HepG2 (cell line): ENCODE data around the gene HSPA1L. TPM values are rescaled to one million over a fixed set of nuclear protein-coding genes. Genes with fewer than 3 reads are reported as not detected.

Experiments
- ATF7-NPFF ChIP-seq: sonication (generic); formaldehyde crosslinking; IDR thresholded peaks from 2 replicates; pipeline ENCODE4 v1.8.1; 2023; ENCODE audit warnings: mild to moderate bottlenecking, low read depth, missing genetic modification reagents, moderate library complexity
- CBX5 ChIP-seq: sonication (generic); formaldehyde crosslinking; IDR thresholded peaks from 2 replicates; pipeline ENCODE4 v1.4.0; 2020; ENCODE audit warnings: missing genetic modification reagents, borderline replicate concordance
- CTCF ChIP-seq: sonication (generic); formaldehyde crosslinking; IDR thresholded peaks from 2 replicates; pipeline ENCODE4 v1.5.0; 2020; ENCODE audit warnings: mild to moderate bottlenecking, missing genetic modification reagents, moderate library complexity
- GZF1 ChIP-seq: sonication (generic); formaldehyde crosslinking; IDR thresholded peaks from 2 replicates; pipeline ENCODE4 v1.5.1; 2020; ENCODE audit warnings: mild to moderate bottlenecking, missing genetic modification reagents
- IKZF5 ChIP-seq: IDR thresholded peaks from 2 replicates; pipeline ENCODE4 v1.6.1; 2018; ENCODE audit warnings: missing genetic modification reagents, mild to moderate bottlenecking, missing compliant biosample characterization
- MXD1 ChIP-seq: sonication (generic); formaldehyde crosslinking; IDR thresholded peaks from 2 replicates; pipeline ENCODE4 v1.4.0; 2020; ENCODE audit warnings: mild to moderate bottlenecking, missing genetic modification reagents
- NFKBIZ ChIP-seq: IDR thresholded peaks from 2 replicates; pipeline ENCODE4 v1.6.1; 2018; ENCODE audit warnings: missing genetic modification reagents, missing compliant biosample characterization
- NR0B2 ChIP-seq: sonication (generic); formaldehyde crosslinking; IDR thresholded peaks from 2 replicates; pipeline ENCODE4 v1.4.0; 2020; ENCODE audit warnings: mild to moderate bottlenecking, missing genetic modification reagents
- NR2F6 ChIP-seq, 2 experiments: IDR thresholded peaks; 2 replicates each; pipeline ENCODE4 v1.6.1; 2016; ENCODE audit warnings: antibody characterized with exemption in 1 of 2, mild to moderate bottlenecking in 1 of 2
- PITX1 ChIP-seq: sonication (generic); formaldehyde crosslinking; IDR thresholded peaks from 2 replicates; pipeline ENCODE4 v1.5.1; 2020; ENCODE audit warnings: mild to moderate bottlenecking, missing genetic modification reagents
- RARA ChIP-seq: IDR thresholded peaks from 2 replicates; pipeline ENCODE4 v1.6.1; 2016; ENCODE audit warnings: missing genetic modification reagents, missing compliant biosample characterization
- SAP130 ChIP-seq: IDR thresholded peaks from 2 replicates; pipeline ENCODE4 v1.6.1; 2016; ENCODE audit warnings: low read depth
- SCMH1 ChIP-seq: sonication (generic); formaldehyde crosslinking; IDR thresholded peaks from 2 replicates; pipeline ENCODE4 v1.9.0; 2021; ENCODE audit warnings: missing genetic modification reagents, mild to moderate bottlenecking, borderline replicate concordance
- STAG1 ChIP-seq: sonication (generic); formaldehyde crosslinking; IDR thresholded peaks from 2 replicates; pipeline ENCODE4 v1.4.0; 2020; ENCODE audit warnings: missing genetic modification reagents
- TBX2 ChIP-seq: sonication (generic); formaldehyde crosslinking; IDR thresholded peaks from 2 replicates; pipeline ENCODE4 v1.5.0; 2020; ENCODE audit warnings: missing genetic modification reagents, mild to moderate bottlenecking, borderline replicate concordance
- ZFP37 ChIP-seq: sonication (generic); formaldehyde crosslinking; IDR thresholded peaks from 2 replicates; pipeline ENCODE4 v1.4.0; 2020; ENCODE audit warnings: missing genetic modification reagents, borderline replicate concordance
- ZNF225 ChIP-seq: sonication (generic); formaldehyde crosslinking; IDR thresholded peaks from 2 replicates; pipeline ENCODE4 v1.4.0; 2020; ENCODE audit warnings: mild to moderate bottlenecking, missing genetic modification reagents
- ZNF354B ChIP-seq: sonication (generic); formaldehyde crosslinking; IDR thresholded peaks from 2 replicates; pipeline ENCODE4 v1.8.0; 2022; ENCODE audit warnings: mild to moderate bottlenecking, missing genetic modification reagents
- ZNF557 ChIP-seq: sonication (generic); formaldehyde crosslinking; IDR thresholded peaks from 2 replicates; pipeline ENCODE4 v1.4.0; 2020; ENCODE audit warnings: missing genetic modification reagents
- ZNF576 ChIP-seq: sonication (generic); formaldehyde crosslinking; IDR thresholded peaks from 2 replicates; pipeline ENCODE4 v1.4.0; 2020; ENCODE audit warnings: mild to moderate bottlenecking, missing genetic modification reagents
- ZNF761 ChIP-seq: sonication (generic); formaldehyde crosslinking; conservative IDR thresholded peaks from 2 replicates; pipeline ENCODE4 v1.4.0; 2020; ENCODE audit warnings: mild to moderate bottlenecking, missing genetic modification reagents
- ZNF776 ChIP-seq: sonication (generic); formaldehyde crosslinking; IDR thresholded peaks from 2 replicates; pipeline ENCODE4 v1.4.0; 2020; ENCODE audit warnings: mild to moderate bottlenecking, missing genetic modification reagents
- polyA plus RNA-seq, 8 experiments: library from polyadenylated mRNA; depleted of rRNA in 3 of 8; stranded (reverse) in 7 of 8; unstranded in 1 of 8; fragments of >200 nt; fragmentation: Illumina TruSeq in 4 of 8; extraction: Trizol in 4 of 8; gene quantifications; 2 replicates each; pipeline versions ENCODE4 v1.2.1 to v1.2.3, GENCODE V29; 2011 to 2016; ENCODE audit warnings: low read depth in 4 of 8, missing spikeins in 1 of 8, mixed read lengths in 1 of 8; ENCODE audit not compliant: insufficient read depth in 1 of 8
- total RNA-seq, 5 experiments: library from RNA; depleted of rRNA; stranded (reverse); fragments of >200 nt; fragmentation: Illumina TruSeq; extraction: Trizol; gene quantifications; 2 replicates each; pipeline ENCODE4 v1.2.3, GENCODE V29; 2016; ENCODE audit warnings: low read depth in 1 of 5
- TF ChIP-seq, protein P1 (sequence below): sonication (generic); formaldehyde crosslinking; IDR thresholded peaks from 2 replicates; pipeline ENCODE4 v1.9.0; 2022; ENCODE audit warnings: missing genetic modification reagents, mild to moderate bottlenecking, borderline replicate concordance

Gene HSPA1L
- total and polyA plus RNA-seq, 2 of the 13 experiments (the other 11 are each of a cell fraction or from before 2014, with no cell fraction given) = 0.55 to 1.0 TPM

DNA sequence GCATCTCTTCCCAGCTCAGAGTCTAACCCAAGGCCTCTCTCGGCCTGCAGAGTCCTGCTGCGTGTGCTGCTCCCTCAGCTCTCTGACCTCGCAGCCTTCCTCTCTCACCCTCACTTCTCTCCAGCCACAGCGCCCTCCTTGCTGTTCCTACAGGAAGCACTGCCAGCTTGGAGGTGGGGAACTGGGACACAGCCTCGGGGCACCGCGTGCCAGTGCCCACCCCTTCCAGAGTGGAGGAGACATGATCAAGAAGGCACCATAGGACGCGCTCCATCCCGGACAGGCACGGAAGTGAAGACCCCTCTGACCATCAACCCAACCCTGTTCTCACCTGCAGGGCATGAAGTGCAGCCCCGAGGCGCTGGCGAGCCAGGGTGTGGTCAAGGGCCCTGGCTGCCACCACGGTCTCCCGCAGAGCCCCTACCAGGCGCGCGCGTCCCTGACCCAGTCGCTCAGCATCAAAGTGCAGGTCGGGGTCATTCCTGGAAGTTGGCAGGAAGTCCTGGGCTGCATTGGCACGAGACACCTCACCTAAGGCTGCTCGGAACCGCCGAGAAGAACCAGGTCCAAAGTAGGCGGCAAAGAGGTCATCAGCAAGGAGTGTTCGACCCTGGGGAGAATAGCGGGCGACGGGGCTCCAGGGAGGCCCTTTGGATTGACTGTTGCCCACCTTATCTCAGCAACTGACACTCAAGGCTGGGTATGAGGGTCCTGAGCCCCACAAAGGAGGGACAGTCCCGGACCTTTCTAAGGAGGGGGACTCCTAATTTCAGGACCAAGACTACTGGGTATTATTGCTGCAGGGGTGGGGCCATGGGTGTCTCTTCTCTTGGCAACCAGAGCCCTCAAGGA is 39.2 kb downstream of the HSPA1L start (continued):
- TF ChIP-seq NR0B2 (CRISPR knock-in tag) (0 out of 2 replicates have a peak, but pooled peaks have one; percentile 27), ZNF776 (CRISPR knock-in tag) (peak; percentile 60; the same call in 1 of the 2 replicates), TBX2 (peak; percentile 66), PITX1 (CRISPR knock-in tag) (peak; percentile 35; the same call in 1 of the 2 replicates), ATF7-NPFF (0 out of 2 replicates have a peak, but pooled peaks have one; percentile 33), SAP130 (CRISPR knock-in tag) (no peak; the same call in 1 of the 2 replicates), MXD1 (CRISPR knock-in tag) (peak; percentile 59; the same call in 1 of the 2 replicates), NR2F6 (IDR thresholded peaks at IDR 0.05) (peak; percentile 35; the same call in 1 of the 2 replicates), NR2F6 (CRISPR knock-in tag; IDR thresholded peaks at IDR 0.05) (peak; percentile 29; the same call in 1 of the 2 replicates), RARA (CRISPR knock-in tag) (peak; percentile 88), ZNF576 (CRISPR knock-in tag) (0 out of 2 replicates have a peak, but pooled peaks have one; percentile 42), ZFP37 (CRISPR knock-in tag) (no peak), ZNF354B (CRISPR knock-in tag) (no peak), IKZF5 (CRISPR knock-in tag) (no peak; the same call in 1 of the 2 replicates), NFKBIZ (CRISPR knock-in tag) (no peak), STAG1 (CRISPR knock-in tag) (peak; percentile 16), CTCF (CRISPR knock-in tag) (peak; percentile 57), GZF1 (CRISPR knock-in tag) (peak; percentile 44; the same call in 1 of the 2 replicates), ZNF557 (CRISPR knock-in tag) (no peak), ZNF761 (0 out of 2 replicates have a peak, but pooled peaks have one; percentile 21), ZNF225 (no peak), SCMH1 (CRISPR knock-in tag) (no peak), CBX5 (no peak)
- TF ChIP-seq, protein P1, sequence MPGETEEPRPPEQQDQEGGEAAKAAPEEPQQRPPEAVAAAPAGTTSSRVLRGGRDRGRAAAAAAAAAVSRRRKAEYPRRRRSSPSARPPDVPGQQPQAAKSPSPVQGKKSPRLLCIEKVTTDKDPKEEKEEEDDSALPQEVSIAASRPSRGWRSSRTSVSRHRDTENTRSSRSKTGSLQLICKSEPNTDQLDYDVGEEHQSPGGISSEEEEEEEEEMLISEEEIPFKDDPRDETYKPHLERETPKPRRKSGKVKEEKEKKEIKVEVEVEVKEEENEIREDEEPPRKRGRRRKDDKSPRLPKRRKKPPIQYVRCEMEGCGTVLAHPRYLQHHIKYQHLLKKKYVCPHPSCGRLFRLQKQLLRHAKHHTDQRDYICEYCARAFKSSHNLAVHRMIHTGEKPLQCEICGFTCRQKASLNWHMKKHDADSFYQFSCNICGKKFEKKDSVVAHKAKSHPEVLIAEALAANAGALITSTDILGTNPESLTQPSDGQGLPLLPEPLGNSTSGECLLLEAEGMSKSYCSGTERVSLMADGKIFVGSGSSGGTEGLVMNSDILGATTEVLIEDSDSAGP (CRISPR knock-in tag) = peak; percentile 50; the same call in 1 of the 2 replicates
